A673 (cell line): Measurements from ENCODE around the gene RASL11B.

Experiments used
- EZH2 ChIP-seq: fragments of 200-600 bp; sonication (generic); IDR thresholded peaks from 2 replicates; pipeline ENCODE4 v1.6.1; 2017; ENCODE audit warnings: borderline replicate concordance, low read depth, mild to moderate bottlenecking, mixed read lengths, antibody characterized with exemption, low read length; ENCODE audit not compliant: poor library complexity, severe bottlenecking
- TF ChIP-seq, protein P1 (sequence below): fragments of 300-800, 200-600 bp; sonication (generic); conservative IDR thresholded peaks from 2 replicates; pipeline ENCODE4 v1.5.1; 2017; ENCODE audit warnings: low read depth, mild to moderate bottlenecking, antibody characterized with exemption, low read length, moderate library complexity, mixed read lengths

DNA sequence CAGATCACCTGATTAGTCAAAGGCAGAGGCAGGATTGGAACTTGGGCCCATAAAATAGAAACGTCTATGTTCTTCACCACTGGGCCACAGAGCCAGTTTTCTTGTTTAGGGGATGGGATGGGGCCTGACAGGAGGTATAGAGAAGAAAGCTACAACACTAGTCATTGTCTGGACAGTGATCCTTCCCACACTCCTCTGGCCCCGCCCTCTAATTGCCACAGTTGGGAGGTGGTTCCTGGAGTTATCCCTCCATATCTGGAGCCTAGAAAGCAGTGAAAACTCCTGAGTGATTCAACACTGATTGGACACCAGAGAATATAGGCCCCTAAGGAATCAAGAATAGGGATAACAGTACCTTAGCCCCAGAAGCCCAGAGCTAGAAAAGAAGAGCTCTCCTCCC lies 22.9 kb downstream of the RASL11B start:
- TF ChIP-seq, protein P1, sequence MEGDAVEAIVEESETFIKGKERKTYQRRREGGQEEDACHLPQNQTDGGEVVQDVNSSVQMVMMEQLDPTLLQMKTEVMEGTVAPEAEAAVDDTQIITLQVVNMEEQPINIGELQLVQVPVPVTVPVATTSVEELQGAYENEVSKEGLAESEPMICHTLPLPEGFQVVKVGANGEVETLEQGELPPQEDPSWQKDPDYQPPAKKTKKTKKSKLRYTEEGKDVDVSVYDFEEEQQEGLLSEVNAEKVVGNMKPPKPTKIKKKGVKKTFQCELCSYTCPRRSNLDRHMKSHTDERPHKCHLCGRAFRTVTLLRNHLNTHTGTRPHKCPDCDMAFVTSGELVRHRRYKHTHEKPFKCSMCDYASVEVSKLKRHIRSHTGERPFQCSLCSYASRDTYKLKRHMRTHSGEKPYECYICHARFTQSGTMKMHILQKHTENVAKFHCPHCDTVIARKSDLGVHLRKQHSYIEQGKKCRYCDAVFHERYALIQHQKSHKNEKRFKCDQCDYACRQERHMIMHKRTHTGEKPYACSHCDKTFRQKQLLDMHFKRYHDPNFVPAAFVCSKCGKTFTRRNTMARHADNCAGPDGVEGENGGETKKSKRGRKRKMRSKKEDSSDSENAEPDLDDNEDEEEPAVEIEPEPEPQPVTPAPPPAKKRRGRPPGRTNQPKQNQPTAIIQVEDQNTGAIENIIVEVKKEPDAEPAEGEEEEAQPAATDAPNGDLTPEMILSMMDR = no peak
- TF ChIP-seq EZH2 = no peak
